Transverse colon (tissue), 4 donors: ENCODE results near the gene TUBD1. TPM values are rescaled to one million over a fixed set of nuclear protein-coding genes. Genes with fewer than 3 reads are reported as not detected.

Experiments used
- DNase-seq: peaks from one replicate; pipeline ENCODE4 v3.0.0-alpha.2; 2019
- H3K27ac ChIP-seq, 4 donors: fragments of 200-600 bp; sonication (generic); 2 replicates each; pipeline ENCODE4 v1.5.1; 2016 to 2018; ENCODE audit warnings: inconsistent platforms in 4 of 4
- H3K27me3 ChIP-seq: fragments of 200-600 bp; sonication (generic); 2 replicates; pipeline ENCODE4 v1.5.1; 2017; ENCODE audit warnings: inconsistent platforms
- H3K36me3 ChIP-seq, 4 donors: fragments of 200-600 bp; sonication (generic); 2 replicates each; pipeline ENCODE4 v1.5.1; 2017 to 2019; ENCODE audit warnings: inconsistent platforms in 4 of 4
- H3K4me1 ChIP-seq, 4 donors: fragments of 200-600 bp; sonication (generic); 2 replicates each; pipeline ENCODE4 v1.5.1; 2017 to 2020; ENCODE audit warnings: inconsistent platforms in 4 of 4
- H3K4me3 ChIP-seq, 4 donors: fragments of 200-600 bp; sonication (generic); 1 replicate in 1 of 4; 2 replicates in 3 of 4; pipeline versions ENCODE4 v1.5.1 to v1.6.1; 2017 to 2019; ENCODE audit warnings: inconsistent platforms in 4 of 4
- H3K9me3 ChIP-seq, 2 donors: fragments of 200-600 bp; sonication (generic); 2 replicates each; pipeline ENCODE4 v1.5.1; 2017 to 2019; ENCODE audit warnings: inconsistent platforms in 2 of 2
- EP300 ChIP-seq: sonication (generic); formaldehyde crosslinking; IDR thresholded peaks from one replicate; pipeline ENCODE4 v1.6.1; 2017; ENCODE audit warnings: antibody characterized with exemption, low read depth
- POLR2A ChIP-seq: fragments of 450-650 bp; IDR thresholded peaks from one replicate; pipeline ENCODE4 v1.6.1; 2016; ENCODE audit warnings: antibody characterized with exemption, mild to moderate bottlenecking, moderate library complexity
- POLR2AphosphoS5 ChIP-seq, 3 donors: sonication (generic); formaldehyde crosslinking; IDR thresholded peaks; one replicate each; pipeline ENCODE4 v1.6.1; 2016; ENCODE audit warnings: antibody characterized with exemption in 3 of 3
- WGBS, 2 donors: methylation state at CpG; one replicate each; pipeline ENCODE4 v1.1.5; 2018; ENCODE audit warnings: low coverage in 1 of 2; 5-methylcytosine and 5-hydroxymethylcytosine counted together
- in situ Hi-C, 4 donors: fragments of 200-750 bp; cut with MboI; loops; one replicate each; pipeline versions ENCODE4 v1.15.0 to v1.15.1; 2017; ENCODE audit warnings: low sequenced_read_pairs in 3 of 4, low pct_ligation_motif_present in 1 of 4, low pct_unique_long_range_greater_than_20kb in 1 of 4
- intact Hi-C: fragments of 100-400 bp; cut with DNase I; formaldehyde crosslinking; loops from one replicate; pipeline ENCODE4 v1.15.1; 2023; ENCODE audit warnings: low total_unique reads
- total RNA-seq, 4 donors: library from RNA; depleted of rRNA; stranded (reverse); fragments of >200 nt; gene quantifications; one replicate each; pipeline ENCODE4 v1.1.0, GENCODE V29; 2016
- TF ChIP-seq, protein P1 (sequence below), 5 experiments: fragments of 200-600 bp in 3 of 5; fragments of 450-650 bp in 2 of 5; sonication (generic) in 3 of 5; IDR thresholded peaks; 1 replicate in 2 of 5; 2 replicates in 3 of 5; pipeline ENCODE4 v1.5.1; 2016 to 2017; ENCODE audit warnings: antibody characterized with exemption in 5 of 5, inconsistent platforms in 3 of 5, mild to moderate bottlenecking in 2 of 5, moderate library complexity in 1 of 5

The TUBD1 gene
- total RNA-seq, 4 donors from 2014 or later, result 0.80 to 13.3 (median 4.1) TPM

GRCh38 chr17:59916446-59916845, 23.7 kb upstream of the TUBD1 start:
- Histone ChIP-seq H3K27ac (no peak overlapping the region), H3K27me3 (no peaks in the 10 kb centered on the region), H3K4me1 (no peaks in the 10 kb centered on the region), H3K36me3 (peaks cover 0 to 72% (median 28%) of the 10 kb centered on the region in 4 donors), H3K9me3 (no peaks in the 10 kb centered on the region), H3K4me3 (no peak overlapping the region)
- in situ Hi-C loops, result loop anchor here (10.0 to 25.0 kb wide), 3 partner anchors 118 to 171 kb away; partner anchors contain the start of gene HEATR6 (in 1 of the 4)
- DNase-seq, result no peak
- intact Hi-C loops, result no loop called here
- TF ChIP-seq POLR2A (no peak), EP300 (no peak)
- TF ChIP-seq, protein P1, sequence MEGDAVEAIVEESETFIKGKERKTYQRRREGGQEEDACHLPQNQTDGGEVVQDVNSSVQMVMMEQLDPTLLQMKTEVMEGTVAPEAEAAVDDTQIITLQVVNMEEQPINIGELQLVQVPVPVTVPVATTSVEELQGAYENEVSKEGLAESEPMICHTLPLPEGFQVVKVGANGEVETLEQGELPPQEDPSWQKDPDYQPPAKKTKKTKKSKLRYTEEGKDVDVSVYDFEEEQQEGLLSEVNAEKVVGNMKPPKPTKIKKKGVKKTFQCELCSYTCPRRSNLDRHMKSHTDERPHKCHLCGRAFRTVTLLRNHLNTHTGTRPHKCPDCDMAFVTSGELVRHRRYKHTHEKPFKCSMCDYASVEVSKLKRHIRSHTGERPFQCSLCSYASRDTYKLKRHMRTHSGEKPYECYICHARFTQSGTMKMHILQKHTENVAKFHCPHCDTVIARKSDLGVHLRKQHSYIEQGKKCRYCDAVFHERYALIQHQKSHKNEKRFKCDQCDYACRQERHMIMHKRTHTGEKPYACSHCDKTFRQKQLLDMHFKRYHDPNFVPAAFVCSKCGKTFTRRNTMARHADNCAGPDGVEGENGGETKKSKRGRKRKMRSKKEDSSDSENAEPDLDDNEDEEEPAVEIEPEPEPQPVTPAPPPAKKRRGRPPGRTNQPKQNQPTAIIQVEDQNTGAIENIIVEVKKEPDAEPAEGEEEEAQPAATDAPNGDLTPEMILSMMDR (IDR thresholded peaks at IDR 0.05), result no peak

- H3K27me3 ChIP-seq, result no peaks in the 10 kb centered on the region
- peaks cover 0 to 55% (median 27%) of the 10 kb centered on the region in 4 donors for H3K36me3 ChIP-seq
- DNase-seq, result no peak
- TF ChIP-seq POLR2AphosphoS5 (IDR thresholded peaks at IDR 0.05), result no peak
- TF ChIP-seq, protein P1 (IDR thresholded peaks at IDR 0.05), result peak; percentile 57 to 72 (median 62)
- no peak for TF ChIP-seq EP300
- H3K4me1 ChIP-seq, result no peaks in the 10 kb centered on the region
- no peaks in the 10 kb centered on the region for H3K9me3 ChIP-seq
- no peak overlapping the region for H3K4me3 ChIP-seq
- 75 to 83% methylated on average over 1 of the region's 1 CpG for WGBS, 2 donors
- in situ Hi-C loops (loop anchor here (10.0 to 25.0 kb wide), 3 partner anchors 120 to 173 kb away; partner anchors contain the start of gene HEATR6 (in 1 of the 4)), intact Hi-C loops (no loop called here)
- H3K27ac ChIP-seq, result no peak overlapping the region
These were observed 21.6 kb upstream of the TUBD1 start for GRCh38 chr17:59914274-59914854.

GRCh38 chr17:59907467-59907866, 14.7 kb upstream of the TUBD1 start:
- no peak for DNase-seq
- intact Hi-C loops (no loop called here), in situ Hi-C loops (loop anchor here in 2 of 4 donors (25.0 kb wide), 2 partner anchors 130 to 180 kb away; partner anchors contain the start of gene HEATR6 (in 1 of the 2))
- WGBS, 2 donors, result 86 to 89% methylated on average over 3 of the region's 3 CpGs
- no peak overlapping the region for H3K4me3 ChIP-seq
- H3K9me3 ChIP-seq, result no peaks in the 10 kb centered on the region
- H3K36me3 ChIP-seq, result peaks cover 0 to 12% (median 2%) of the 10 kb centered on the region in 4 donors
- no peaks in the 10 kb centered on the region for H3K27me3 ChIP-seq
- no peak overlapping the region for H3K27ac ChIP-seq
- no peaks in the 10 kb centered on the region for H3K4me1 ChIP-seq
- no peak for TF ChIP-seq EP300
- TF ChIP-seq, protein P1 (IDR thresholded peaks at IDR 0.05), result no peak
- TF ChIP-seq POLR2A, result no peak
- no peak for TF ChIP-seq POLR2AphosphoS5 (IDR thresholded peaks at IDR 0.05)

DNA sequence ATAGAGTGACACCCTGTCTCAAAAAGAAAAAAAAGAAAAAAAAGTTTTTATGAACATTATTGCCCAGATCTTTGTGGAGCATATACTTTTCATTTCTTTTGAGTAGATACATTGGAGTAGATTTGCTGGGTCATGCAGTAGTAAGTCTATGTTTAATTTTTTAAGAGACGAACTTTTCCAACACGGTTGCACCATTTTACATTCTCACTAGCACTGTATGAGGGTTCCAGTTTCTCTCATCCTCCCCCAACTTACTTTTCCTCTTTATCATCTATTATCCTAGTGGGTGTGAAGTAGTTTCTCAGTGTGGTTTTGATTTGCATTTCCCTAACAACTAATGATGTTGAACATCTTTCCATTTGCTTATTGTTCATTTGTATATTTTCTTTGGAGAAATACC, 10.7 kb upstream of the TUBD1 start:
- DNase-seq, result no peak
- Histone ChIP-seq H3K4me3 (no peak overlapping the region), H3K9me3 (no peaks in the 10 kb centered on the region), H3K4me1 (peaks cover 0 to 7% (median 1%) of the 10 kb centered on the region in 4 donors), H3K27me3 (no peaks in the 10 kb centered on the region), H3K27ac (no peak overlapping the region), H3K36me3 (no peaks in the 10 kb centered on the region)
- 81 to 84% methylated on average over 2 of the region's 2 CpGs for WGBS, 2 donors
- in situ Hi-C loops (loop anchor here in 2 of 4 donors (25.0 kb wide), 2 partner anchors 134 to 184 kb away; partner anchors contain the start of gene HEATR6 (in 1 of the 2)), intact Hi-C loops (no loop called here)
- no peak for TF ChIP-seq POLR2A
- no peak for TF ChIP-seq POLR2AphosphoS5 (IDR thresholded peaks at IDR 0.05)
- no peak for TF ChIP-seq EP300
- TF ChIP-seq, protein P1 (IDR thresholded peaks at IDR 0.05), result no peak
